GM12878 (cell line): ENCODE results near the gene STK10. TPM values are rescaled to one million over a fixed set of nuclear protein-coding genes. Genes with fewer than 3 reads are reported as not detected.
A peak's percentile ranks its signal among the peaks of the same experiment; 100 is the strongest.

Source experiments
- ATAC-seq: fragments of 200-7000 bp; cut with Tn5 transposase; 3 replicates; pipeline ENCODE4 v1.9.1; 2020; ENCODE audit warnings: mild to moderate bottlenecking, moderate library complexity
- BruUV-seq: library from RNA; stranded (reverse); fragments of 400-500 nt; replicated peaks from 2 replicates; lab custom pipeline; 2021; lab: Mats Ljungman, UMichigan
- CTCF ChIA-PET: fragments of 300-600 bp; sonication (Branson Sonifier 250); formaldehyde crosslinking; extraction: SDS; loops from one replicate; lab custom pipeline; 2021; ENCODE audit warnings: inconsistent platforms; lab: Yijun Ruan, JAX
- POLR2A ChIA-PET: fragments of 350-600 bp; formaldehyde crosslinking; extraction: SDS; loops from one replicate; lab custom pipeline; 2021; ENCODE audit warnings: inconsistent platforms; lab: Charles Lee
- RAD21 ChIA-PET: fragments of 300-600 bp; sonication (Branson Sonifier 250); formaldehyde crosslinking; loops from one replicate; lab custom pipeline; 2023; ENCODE audit warnings: antibody characterized with exemption; ENCODE audit not compliant: unreplicated experiment; lab: Charles Lee
- SMC1A ChIA-PET: fragments of 300-600 bp; sonication (Branson Sonifier 250); formaldehyde crosslinking; loops from one replicate; lab custom pipeline; 2023; ENCODE audit not compliant: unreplicated experiment, uncharacterized antibody; lab: Charles Lee
- DNase-seq: peaks from one replicate; pipeline ENCODE4 v3.0.0-alpha.2; 2011; ENCODE audit warnings: low read depth, low spot score
- FAIRE-seq: peaks from 3 replicates; lab custom pipeline; 2011; peaks lifted over from hg19 to GRCh38; lab: Jason Lieb, UNC
- H2AFZ ChIP-seq: 2 replicates; pipeline ENCODE4 v1.6.0; 2011; ENCODE audit warnings: low read depth, low read length, control low read depth; ENCODE audit not compliant: control insufficient read depth
- H3K27ac ChIP-seq: 2 replicates; pipeline ENCODE4 v1.5.1; 2011; ENCODE audit warnings: control low read depth; ENCODE audit not compliant: control insufficient read depth, insufficient read depth
- H3K27me3 ChIP-seq, 2 experiments: replicated peaks in 1 of 2; 2 replicates each; pipeline versions ENCODE4 v1.6.0 to v1.6.1; 2011; ENCODE audit warnings: low read length in 1 of 2; ENCODE audit not compliant: control insufficient read depth in 2 of 2, insufficient read depth in 2 of 2
- H3K36me3 ChIP-seq, 2 experiments: 2 replicates each; pipeline ENCODE4 v1.5.1; 2011; ENCODE audit warnings: low read length in 1 of 2; ENCODE audit not compliant: control insufficient read depth in 2 of 2, insufficient read depth in 2 of 2
- H3K4me1 ChIP-seq: 2 replicates; pipeline ENCODE4 v1.6.1; 2011; ENCODE audit warnings: mild to moderate bottlenecking, low read length, moderate library complexity, mixed read lengths; ENCODE audit not compliant: control insufficient read depth, insufficient read depth
- H3K4me2 ChIP-seq: 2 replicates; pipeline ENCODE4 v1.6.0; 2011; ENCODE audit warnings: control low read depth; ENCODE audit not compliant: control insufficient read depth, insufficient read depth
- H3K4me3 ChIP-seq: fragments of 200-600 bp; sonication (generic); 2 replicates; pipeline ENCODE4 v1.5.1; 2016
- H3K79me2 ChIP-seq: 2 replicates; pipeline ENCODE4 v1.6.0; 2011; ENCODE audit warnings: low read length; ENCODE audit not compliant: control insufficient read depth, insufficient read depth
- H3K9ac ChIP-seq: 2 replicates; pipeline ENCODE4 v1.8.0; 2011; ENCODE audit warnings: low read length, control low read depth, mixed read lengths; ENCODE audit not compliant: control insufficient read depth, insufficient read depth
- H3K9me3 ChIP-seq: replicated peaks from 3 replicates; pipeline ENCODE4 v1.5.1; 2011; ENCODE audit warnings: mild to moderate bottlenecking, low read length; ENCODE audit not compliant: control insufficient read depth, insufficient read depth
- H4K20me1 ChIP-seq: 2 replicates; pipeline ENCODE4 v1.6.0; 2011; ENCODE audit not compliant: control insufficient read depth, insufficient read depth
- BACH1 ChIP-seq: fragments of 450-650 bp; IDR thresholded peaks from 2 replicates; pipeline ENCODE4 v1.6.1; 2017; ENCODE audit warnings: mild to moderate bottlenecking, borderline replicate concordance
- BRCA1 ChIP-seq: IDR thresholded peaks from 2 replicates; pipeline ENCODE4 v1.6.1; 2011; ENCODE audit warnings: low read depth, low read length, improper control_type of control experiment
- CREB1 ChIP-seq: IDR thresholded peaks from 2 replicates; pipeline ENCODE4 v1.6.1; 2012; ENCODE audit warnings: low read depth, mild to moderate bottlenecking, inconsistent platforms
- EED ChIP-seq: sonication (generic); IDR thresholded peaks from 2 replicates; pipeline ENCODE4 v1.6.1; 2016; ENCODE audit warnings: antibody characterized with exemption, low read depth
- ESRRA ChIP-seq: IDR thresholded peaks from 2 replicates; pipeline ENCODE4 v1.6.1; 2012; ENCODE audit warnings: mild to moderate bottlenecking, low read length, improper control_type of control experiment
- IKZF1 ChIP-seq: fragments of 450-650 bp; conservative IDR thresholded peaks from 2 replicates; pipeline ENCODE4 v1.6.1; 2017; ENCODE audit warnings: antibody characterized with exemption, mild to moderate bottlenecking
- IKZF2 ChIP-seq, 2 experiments: fragments of 450-650 bp; IDR thresholded peaks; 2 replicates each; pipeline ENCODE4 v1.6.1; 2017; ENCODE audit warnings: mild to moderate bottlenecking in 2 of 2, moderate library complexity in 2 of 2
- NFYB ChIP-seq: IDR thresholded peaks from 2 replicates; pipeline ENCODE4 v1.6.1; 2011; ENCODE audit warnings: low read depth, mild to moderate bottlenecking, low read length, improper control_type of control experiment, moderate library complexity; ENCODE audit not compliant: insufficient read depth
- NR2C1 ChIP-seq: fragments of 450-650 bp; IDR thresholded peaks from 2 replicates; pipeline ENCODE4 v1.6.1; 2017; ENCODE audit warnings: antibody characterized with exemption, mild to moderate bottlenecking, moderate library complexity
- RUNX3 ChIP-seq: IDR thresholded peaks from 2 replicates; pipeline ENCODE4 v1.6.1; 2012; ENCODE audit warnings: low read length, inconsistent platforms
- SPI1 ChIP-seq: IDR thresholded peaks from 2 replicates; pipeline ENCODE4 v1.6.1; 2011; ENCODE audit warnings: low read depth, mild to moderate bottlenecking, low read length, moderate library complexity, borderline replicate concordance; ENCODE audit not compliant: insufficient read depth
- WRNIP1 ChIP-seq: IDR thresholded peaks from 2 replicates; pipeline ENCODE4 v1.6.1; 2011; ENCODE audit warnings: low read depth, low read length, improper control_type of control experiment, borderline replicate concordance
- YBX1 ChIP-seq: fragments of 450-650 bp; IDR thresholded peaks from 2 replicates; pipeline ENCODE4 v1.6.1; 2016; ENCODE audit warnings: antibody characterized with exemption
- YY1 ChIP-seq: IDR thresholded peaks from 2 replicates; pipeline ENCODE4 v1.6.1; 2011; ENCODE audit warnings: low read depth, mild to moderate bottlenecking, low read length
- ZNF274 ChIP-seq: IDR thresholded peaks from one replicate; pipeline ENCODE4 v1.8.0; 2011; ENCODE audit not compliant: insufficient read length, insufficient read depth
- WGBS: methylation state at CpG from one replicate; pipeline ENCODE4 v1.1.6; 2016; ENCODE audit warnings: low lambda C conversion rate; ENCODE audit not compliant: insufficient replicate concordance, insufficient coverage; ENCODE audit errors: missing lambda C conversion rate; 5-methylcytosine and 5-hydroxymethylcytosine counted together
- in situ Hi-C: fragments of 300-500 bp; cut with MboI; formaldehyde crosslinking; loops from 9 replicates; pipeline ENCODE4 v1.14.3; 2018; ENCODE audit warnings: mixed read lengths
- intact Hi-C: fragments of 100-400 bp; cut with micrococcal nuclease; formaldehyde crosslinking; loops from one replicate; pipeline ENCODE4 v1.14.2; 2022; ENCODE audit not compliant: unreplicated experiment
- polyA plus RNA-seq, 11 experiments: library from polyadenylated mRNA; depleted of rRNA in 4 of 11; unstranded in 6 of 11; stranded (reverse) in 5 of 11; fragments of >200 nt; fragmentation: Nextera tagmentation in 4 of 11; fragmentation: Illumina TruSeq in 1 of 11; extraction: Ambion mirVana in 4 of 11; extraction: Trizol in 1 of 11; gene quantifications; 1 replicate in 1 of 11; 2 replicates in 10 of 11; pipeline versions ENCODE4 v1.2.1 to v1.2.3, GENCODE V29; 2011 to 2016; ENCODE audit warnings: inconsistent platforms in 2 of 11, missing spikeins in 2 of 11, low read depth in 1 of 11
- total RNA-seq, 4 experiments: library from RNA; depleted of rRNA in 3 of 4; stranded (reverse); fragments of >200 nt in 3 of 4; fragmentation: Illumina TruSeq in 1 of 4; extraction: Trizol in 1 of 4; gene quantifications; 2 replicates each; pipeline versions ENCODE4 v1.2.1 to v1.2.3, GENCODE V29; 2013 to 2021
- TF ChIP-seq, protein P1 (sequence below): fragments of 450-650 bp; IDR thresholded peaks from 2 replicates; pipeline ENCODE4 v1.6.1; 2017; ENCODE audit warnings: mild to moderate bottlenecking, moderate library complexity
- TF ChIP-seq, protein P2 (sequence below): fragments of 450-650 bp; IDR thresholded peaks from 2 replicates; pipeline ENCODE4 v1.6.1; 2017; ENCODE audit warnings: low read depth, mild to moderate bottlenecking, moderate library complexity

The STK10 gene
- total and polyA plus RNA-seq, 10 of the 15 experiments (the other 5 are each of a cell fraction or from before 2014, with no cell fraction given) = 14.2 to 96.4 (median 50.6) TPM

DNA sequence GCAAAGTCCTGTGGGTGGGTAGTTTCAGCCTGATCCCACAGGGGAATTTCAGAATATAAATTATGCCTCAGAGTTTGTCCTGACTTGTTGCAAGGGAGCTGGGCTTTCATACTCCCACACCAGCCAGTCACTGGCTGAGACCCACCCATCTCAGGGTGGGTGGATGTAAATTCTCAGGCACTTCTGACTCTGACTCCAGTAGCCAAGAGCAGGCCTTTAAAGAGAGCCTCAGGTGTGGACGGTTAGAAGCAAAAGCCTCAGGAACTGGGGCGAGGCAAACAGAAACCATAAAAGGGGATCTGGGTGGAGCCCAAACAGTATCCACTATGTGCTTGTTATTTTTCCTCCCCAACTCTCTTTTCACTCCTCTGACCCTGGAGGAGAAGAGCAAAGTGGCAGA lies 153.0 kb downstream of the STK10 start:
- ATAC-seq (peak; percentile 89), FAIRE-seq (peak; percentile 52), DNase-seq (peak; percentile 33)
- Histone ChIP-seq H3K4me2 (peak overlapping the region; percentile 53), H3K9ac (no peak overlapping the region), H4K20me1 (no peaks in the 10 kb centered on the region; the same call in 1 of the 2 replicates), H3K27me3 (no peaks in the 10 kb centered on the region), H3K4me3 (no peak overlapping the region), H3K79me2 (no peaks in the 10 kb centered on the region), H2AFZ (peak overlapping the region; percentile 52; the same call in 1 of the 2 replicates), H3K27ac (peak overlapping the region; percentile 13; the same call in 1 of the 2 replicates), H3K36me3 (no peaks in the 10 kb centered on the region), H3K9me3 (peaks cover 5% of the 10 kb centered on the region; the same call in 2 of the 3 replicates), H3K4me1 (peaks cover 5% of the 10 kb centered on the region)
- WGBS = 3% methylated on average over 2 of the region's 2 CpGs
- intact Hi-C loops (no loop called here), in situ Hi-C loops (no loop called here)
- BruUV-seq = no TSS peak
- ChIA-PET RAD21 (interaction anchor here (4.5 to 5.0 kb wide), 2 partner anchors 29 to 123 kb away, joined by 26 to 32 read pairs; partner anchors contain the start of gene FBXW11), SMC1A (interaction anchor here (0.6 to 3.7 kb wide), 4 partner anchors 29 to 123 kb away, joined by 4 to 39 read pairs (median 4); partner anchors contain the start of gene FBXW11), POLR2A (interaction anchor here (1.3 kb wide), 1 partner anchor 128 kb away, joined by 3 read pairs; no protein-coding TSS in a partner anchor), CTCF (interaction anchor here (0.7 to 4.9 kb wide), 5 partner anchors 28 to 259 kb away, joined by 4 to 94 read pairs (median 6); partner anchors contain the start of gene STK10)
- TF ChIP-seq EED = peak; percentile 45; the same call in 1 of the 2 replicates
- TF ChIP-seq SPI1 = peak; percentile 46; the same call in 1 of the 2 replicates
- TF ChIP-seq NFYB = no peak
- TF ChIP-seq, protein P1, sequence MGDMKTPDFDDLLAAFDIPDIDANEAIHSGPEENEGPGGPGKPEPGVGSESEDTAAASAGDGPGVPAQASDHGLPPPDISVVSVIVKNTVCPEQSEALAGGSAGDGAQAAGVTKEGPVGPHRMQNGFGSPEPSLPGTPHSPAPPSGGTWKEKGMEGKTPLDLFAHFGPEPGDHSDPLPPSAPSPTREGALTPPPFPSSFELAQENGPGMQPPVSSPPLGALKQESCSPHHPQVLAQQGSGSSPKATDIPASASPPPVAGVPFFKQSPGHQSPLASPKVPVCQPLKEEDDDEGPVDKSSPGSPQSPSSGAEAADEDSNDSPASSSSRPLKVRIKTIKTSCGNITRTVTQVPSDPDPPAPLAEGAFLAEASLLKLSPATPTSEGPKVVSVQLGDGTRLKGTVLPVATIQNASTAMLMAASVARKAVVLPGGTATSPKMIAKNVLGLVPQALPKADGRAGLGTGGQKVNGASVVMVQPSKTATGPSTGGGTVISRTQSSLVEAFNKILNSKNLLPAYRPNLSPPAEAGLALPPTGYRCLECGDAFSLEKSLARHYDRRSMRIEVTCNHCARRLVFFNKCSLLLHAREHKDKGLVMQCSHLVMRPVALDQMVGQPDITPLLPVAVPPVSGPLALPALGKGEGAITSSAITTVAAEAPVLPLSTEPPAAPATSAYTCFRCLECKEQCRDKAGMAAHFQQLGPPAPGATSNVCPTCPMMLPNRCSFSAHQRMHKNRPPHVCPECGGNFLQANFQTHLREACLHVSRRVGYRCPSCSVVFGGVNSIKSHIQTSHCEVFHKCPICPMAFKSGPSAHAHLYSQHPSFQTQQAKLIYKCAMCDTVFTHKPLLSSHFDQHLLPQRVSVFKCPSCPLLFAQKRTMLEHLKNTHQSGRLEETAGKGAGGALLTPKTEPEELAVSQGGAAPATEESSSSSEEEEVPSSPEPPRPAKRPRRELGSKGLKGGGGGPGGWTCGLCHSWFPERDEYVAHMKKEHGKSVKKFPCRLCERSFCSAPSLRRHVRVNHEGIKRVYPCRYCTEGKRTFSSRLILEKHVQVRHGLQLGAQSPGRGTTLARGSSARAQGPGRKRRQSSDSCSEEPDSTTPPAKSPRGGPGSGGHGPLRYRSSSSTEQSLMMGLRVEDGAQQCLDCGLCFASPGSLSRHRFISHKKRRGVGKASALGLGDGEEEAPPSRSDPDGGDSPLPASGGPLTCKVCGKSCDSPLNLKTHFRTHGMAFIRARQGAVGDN = no peak
- TF ChIP-seq BRCA1 = no peak
- no peak for TF ChIP-seq ZNF274
- TF ChIP-seq ESRRA = no peak
- no peak for TF ChIP-seq CREB1
- TF ChIP-seq RUNX3 = peak; percentile 26
- TF ChIP-seq WRNIP1 = no peak
- TF ChIP-seq IKZF2 (IDR thresholded peaks at IDR 0.05) = peak in 1 of 2 experiments; percentile 34; a peak in 1 of 4 replicates
- no peak for TF ChIP-seq YY1
- TF ChIP-seq, protein P2, sequence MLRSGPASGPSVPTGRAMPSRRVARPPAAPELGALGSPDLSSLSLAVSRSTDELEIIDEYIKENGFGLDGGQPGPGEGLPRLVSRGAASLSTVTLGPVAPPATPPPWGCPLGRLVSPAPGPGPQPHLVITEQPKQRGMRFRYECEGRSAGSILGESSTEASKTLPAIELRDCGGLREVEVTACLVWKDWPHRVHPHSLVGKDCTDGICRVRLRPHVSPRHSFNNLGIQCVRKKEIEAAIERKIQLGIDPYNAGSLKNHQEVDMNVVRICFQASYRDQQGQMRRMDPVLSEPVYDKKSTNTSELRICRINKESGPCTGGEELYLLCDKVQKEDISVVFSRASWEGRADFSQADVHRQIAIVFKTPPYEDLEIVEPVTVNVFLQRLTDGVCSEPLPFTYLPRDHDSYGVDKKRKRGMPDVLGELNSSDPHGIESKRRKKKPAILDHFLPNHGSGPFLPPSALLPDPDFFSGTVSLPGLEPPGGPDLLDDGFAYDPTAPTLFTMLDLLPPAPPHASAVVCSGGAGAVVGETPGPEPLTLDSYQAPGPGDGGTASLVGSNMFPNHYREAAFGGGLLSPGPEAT = peak; percentile 25; the same call in 1 of the 2 replicates
- no peak for TF ChIP-seq NR2C1
- 0 out of 2 replicates have a peak, but pooled peaks have one; percentile 57 for TF ChIP-seq IKZF1
- no peak for TF ChIP-seq YBX1
- TF ChIP-seq BACH1 = no peak
